LHCN-M2 (cell line): ENCODE results near the gene CD96. TPM values are rescaled to one million over a fixed set of nuclear protein-coding genes. Genes with fewer than 3 reads are reported as not detected.

ENCODE experiments used
- DNase-seq: peaks from one replicate; pipeline ENCODE4 v3.0.0-alpha.2; 2012; ENCODE audit warnings: low read depth
- total RNA-seq: library from RNA; depleted of rRNA; stranded (reverse); fragments of >200 nt; gene quantifications from 2 replicates; pipeline ENCODE4 v1.2.3, GENCODE V29; 2014

Gene CD96
- total RNA-seq, 1 experiment from 2014 or later, result 0.11 TPM

DNA sequence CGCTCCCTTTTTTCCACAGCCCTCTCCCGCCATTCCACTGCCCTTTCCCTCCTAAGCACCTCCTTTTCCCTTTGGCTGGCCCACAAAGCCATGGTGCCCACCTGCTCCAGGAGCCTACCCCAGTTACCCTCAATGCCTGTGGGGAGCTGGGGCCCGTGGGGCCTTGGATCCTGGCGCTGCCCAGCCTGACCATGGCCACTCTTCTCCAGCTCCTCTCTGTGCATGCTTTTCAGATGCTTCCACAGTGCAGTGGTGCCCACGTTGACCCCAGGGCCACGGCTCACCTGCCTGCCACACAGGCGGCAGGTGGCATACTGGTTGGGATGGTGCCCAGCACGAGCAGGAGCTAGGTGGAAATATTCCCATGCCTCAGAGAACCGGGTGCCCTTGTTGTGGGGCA is 51.7 kb downstream of the CD96 start:
- DNase-seq, result no peak

- peak; percentile 69 for DNase-seq
Measured at GRCh38 chr3:111594205-111594604, 52.2 kb downstream of the CD96 start.

DNA sequence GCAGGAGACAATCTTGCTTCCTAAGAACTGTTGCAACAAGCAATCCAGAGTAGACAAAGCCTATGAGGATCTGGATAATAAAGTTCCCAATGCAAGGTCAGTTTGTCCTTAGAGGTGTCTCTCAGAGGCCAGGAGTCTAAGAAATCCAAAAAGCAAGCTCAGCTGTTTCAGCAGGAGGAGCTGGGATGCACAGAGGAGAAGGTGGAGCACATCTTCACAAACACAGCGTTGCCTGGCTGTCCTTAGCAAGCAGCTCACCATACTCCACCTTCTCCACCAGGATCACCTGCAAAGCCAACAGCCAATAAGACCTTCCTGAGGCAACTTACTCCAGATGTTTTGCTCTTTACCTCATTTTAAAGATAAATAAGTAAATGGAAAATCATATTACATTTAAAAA is 52.8 kb downstream of the CD96 start:
- DNase-seq, result no peak

- DNase-seq, result no peak
Measured at GRCh38 chr3:111595232-111595631, 53.2 kb downstream of the CD96 start, which contains the start of gene ZBED2. TSS of gene ZBED2 (minus strand) at chr3:111595346. CDS start at chr3:111594201, 1,145 bp downstream.

DNA sequence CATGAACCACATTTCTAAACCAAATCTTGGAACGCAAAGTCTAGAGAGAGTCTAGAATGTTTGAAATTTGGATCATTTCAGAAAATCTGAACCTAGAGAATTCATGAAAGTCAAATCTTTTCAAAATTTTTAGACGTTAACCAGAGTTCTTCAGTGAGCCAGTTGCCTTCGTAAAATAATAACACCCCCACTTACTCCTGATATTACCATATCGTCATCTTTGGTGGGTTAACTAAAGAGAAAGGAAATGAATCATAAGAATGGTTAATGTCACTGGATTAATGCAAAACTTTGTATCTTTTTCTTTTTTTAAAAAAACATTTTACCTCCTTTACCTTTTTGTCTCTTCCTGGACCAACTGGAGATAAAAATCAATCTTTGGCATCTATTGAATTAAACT is 54.3 kb downstream of the CD96 start:
- DNase-seq, result no peak

GRCh38 chr3:111598139-111598538 is 56.1 kb downstream of the CD96 start:
- no peak for DNase-seq

DNA sequence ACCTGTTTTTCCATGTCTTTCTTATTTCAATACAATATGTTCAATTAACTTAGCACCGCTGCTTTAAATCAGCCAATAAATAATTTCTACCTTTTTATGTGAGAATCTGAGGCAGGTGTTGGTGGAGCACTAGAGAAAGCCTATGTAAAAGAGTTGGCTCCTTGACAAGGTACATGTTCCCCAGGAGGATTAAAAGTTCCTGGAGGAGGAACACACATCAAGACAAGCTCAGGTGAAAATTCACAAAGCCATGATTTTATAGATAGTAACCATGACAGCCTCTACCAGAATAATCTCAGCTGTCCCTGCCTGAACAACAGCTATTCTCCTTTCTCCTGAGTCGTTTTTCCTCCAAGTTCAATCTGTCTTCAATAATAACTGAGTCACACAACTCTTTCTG is 56.6 kb downstream of the CD96 start:
- DNase-seq, result no peak

- DNase-seq, result no peak
Measured at GRCh38 chr3:111601810-111602209, 59.8 kb downstream of the CD96 start.

DNA sequence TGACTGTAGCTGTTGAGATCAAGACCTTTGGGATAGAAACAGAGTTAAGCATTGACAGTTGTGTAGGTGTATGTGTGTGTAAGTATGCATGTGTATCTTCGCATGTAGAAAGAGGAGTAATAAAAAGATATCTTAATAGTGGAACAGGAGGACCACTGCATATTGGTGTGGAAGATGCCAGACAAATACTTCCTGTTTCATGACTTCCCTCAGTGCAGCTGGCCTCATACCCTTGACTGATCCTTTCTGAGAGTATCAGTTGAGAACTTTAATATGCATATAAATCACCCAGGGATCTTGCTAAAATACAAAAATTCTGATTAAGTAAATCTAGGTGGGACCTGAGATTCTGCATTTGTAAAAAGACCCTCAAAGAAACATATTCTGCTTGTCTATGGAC is 61.7 kb downstream of the CD96 start:
- DNase-seq, result no peak

GRCh38 chr3:111604119-111604518 is 62.1 kb downstream of the CD96 start:
- no peak for DNase-seq

- DNase-seq, result no peak
Measured at GRCh38 chr3:111605018-111605417, 63.0 kb downstream of the CD96 start.

DNA sequence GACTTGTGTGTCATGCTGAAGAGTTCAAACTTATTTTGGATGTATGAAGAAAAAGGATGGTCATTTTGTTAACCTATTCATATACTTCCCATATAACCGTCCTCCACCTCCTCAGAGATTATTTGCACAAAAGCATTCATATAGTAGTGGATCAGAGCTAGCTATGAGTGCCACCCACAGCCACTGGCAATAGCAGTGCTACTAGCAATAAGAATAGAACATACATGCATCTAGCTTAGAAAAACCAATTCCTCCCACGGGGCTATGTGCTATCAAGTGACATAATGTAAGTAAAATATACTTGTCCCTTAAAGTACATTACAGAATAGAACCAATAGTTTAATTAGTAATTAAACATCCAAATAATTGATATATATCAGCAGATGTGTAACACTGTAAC is 63.5 kb downstream of the CD96 start:
- DNase-seq, result no peak

DNA sequence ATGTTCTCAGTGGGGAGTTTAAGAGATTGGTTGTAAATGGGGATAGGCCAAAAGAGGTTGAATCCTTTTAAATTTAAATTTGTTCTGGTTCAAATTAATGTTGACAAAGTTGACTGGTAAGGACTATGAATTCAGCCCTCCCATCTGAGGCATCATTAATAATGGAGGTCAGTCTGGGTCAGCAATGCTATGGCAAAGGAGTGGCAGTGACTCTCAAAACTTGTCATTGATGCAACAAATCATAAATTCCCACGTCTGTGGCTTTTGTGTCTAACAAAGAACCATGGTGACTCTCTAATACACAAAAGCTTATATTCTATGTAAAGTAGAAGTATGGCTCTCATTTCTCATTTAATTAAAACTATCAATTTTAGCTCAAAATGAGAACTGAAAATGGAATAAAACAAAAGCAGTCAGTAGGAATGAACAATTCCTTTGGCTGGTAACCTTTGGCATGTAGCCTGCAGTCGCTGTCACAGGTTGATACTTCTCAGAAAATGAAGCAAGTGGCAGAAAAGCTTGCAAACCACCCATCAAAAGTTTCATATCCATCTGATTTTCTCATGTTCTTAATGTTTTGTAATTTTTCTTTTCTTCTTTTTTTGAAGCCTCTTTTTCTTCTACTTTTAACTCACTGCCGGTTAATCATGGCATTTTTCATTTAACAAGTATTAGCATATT is 65.4 kb downstream of the CD96 start:
- DNase-seq, result no peak

GRCh38 chr3:111608383-111608782 is 66.4 kb downstream of the CD96 start:
- DNase-seq, result no peak

DNA sequence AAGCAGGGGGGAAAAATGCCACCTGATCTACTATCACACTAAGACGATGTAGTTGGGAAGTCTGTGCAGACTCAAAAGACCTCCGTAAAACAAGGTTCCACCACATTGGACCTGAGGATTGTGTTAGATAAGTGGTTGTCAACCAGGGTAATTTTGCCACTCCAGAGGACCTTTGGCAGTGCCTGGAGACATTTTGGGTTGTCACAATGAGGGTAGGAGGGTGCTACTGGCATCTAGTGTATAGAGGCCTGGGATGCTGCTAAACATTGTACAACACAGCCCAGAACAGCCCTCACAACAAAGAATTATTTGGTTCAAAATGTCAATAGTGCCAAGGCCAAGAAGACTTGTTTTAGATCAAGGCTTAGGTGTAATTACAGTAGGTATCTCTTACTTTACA is 67.7 kb downstream of the CD96 start:
- no peak for DNase-seq

DNA sequence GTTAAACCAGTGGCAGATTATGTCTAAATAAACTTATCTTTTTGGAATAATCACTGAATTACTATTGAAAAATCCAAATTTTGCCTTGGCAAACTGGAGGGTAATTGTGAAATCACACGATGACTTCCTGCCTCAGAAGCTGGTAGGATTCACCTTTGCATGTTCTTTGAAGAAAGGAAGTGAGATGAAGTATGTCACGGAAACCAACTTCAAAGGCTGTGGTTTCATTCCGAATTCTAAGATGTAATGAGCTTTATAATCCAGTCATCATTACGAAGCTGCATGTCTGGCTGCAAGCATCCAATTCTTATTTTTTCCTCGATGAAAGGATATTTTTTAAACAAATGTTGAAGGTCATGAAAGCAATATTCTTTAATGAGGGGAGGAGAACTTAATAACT is 68.2 kb downstream of the CD96 start:
- no peak for DNase-seq

DNA sequence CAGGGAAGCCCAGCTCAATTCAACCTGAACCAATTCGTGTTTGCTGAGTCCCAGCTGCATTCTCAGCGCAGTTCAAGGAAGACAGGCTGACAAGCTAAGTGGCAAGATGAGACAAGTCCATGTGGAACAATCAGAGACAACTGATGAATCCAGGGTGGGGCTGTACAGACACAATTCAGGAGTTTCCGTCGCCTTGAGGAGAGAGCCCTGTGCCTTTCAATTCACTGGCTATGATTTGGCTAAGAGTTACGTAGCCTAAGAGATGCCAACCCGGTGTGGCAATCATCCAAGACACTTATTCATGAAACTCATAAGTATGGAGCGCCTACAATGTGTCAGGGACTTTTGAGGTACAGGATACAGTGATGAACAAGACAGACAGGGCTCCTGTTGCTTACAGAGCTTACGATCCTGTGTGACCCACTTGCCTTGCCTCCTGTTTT is 68.6 kb downstream of the CD96 start:
- no peak for DNase-seq

DNA sequence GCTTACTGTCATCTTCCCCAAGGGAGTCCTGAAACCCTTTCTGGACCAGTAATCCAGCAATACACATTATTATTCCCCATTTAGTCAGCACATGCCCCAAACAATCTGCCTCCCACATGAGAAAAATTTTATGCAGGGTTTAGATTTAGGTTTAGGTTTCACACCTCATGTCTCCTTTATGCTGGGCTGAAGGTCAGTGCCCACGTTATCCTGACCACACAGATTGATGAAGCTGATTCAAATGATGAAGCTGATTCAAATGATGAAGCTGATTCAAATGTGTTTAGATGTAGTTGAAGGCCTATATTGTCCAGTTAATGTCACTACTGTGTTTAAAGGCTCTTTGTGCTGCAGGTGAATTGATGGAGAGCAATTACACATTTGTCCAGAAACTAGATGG is 71.3 kb downstream of the CD96 start:
- DNase-seq, result no peak

DNA sequence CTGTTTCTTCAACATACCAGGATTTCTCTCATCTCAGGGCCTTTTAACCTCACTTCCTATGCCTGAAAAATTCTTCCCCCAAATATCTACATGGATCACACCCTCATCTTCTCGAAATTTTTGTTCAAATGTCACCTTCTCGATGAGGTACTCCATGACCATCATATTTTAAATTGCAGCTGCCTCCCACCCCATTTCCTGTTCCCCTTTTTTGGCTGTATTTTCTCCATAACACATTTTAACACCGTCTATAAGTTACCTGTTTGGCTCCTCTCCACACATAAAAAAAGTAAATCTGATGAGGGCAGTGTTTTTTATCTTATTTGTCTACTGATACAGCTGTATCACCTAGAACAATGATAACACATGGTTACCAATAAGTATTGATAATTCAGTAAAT is 73.9 kb downstream of the CD96 start:
- no peak for DNase-seq

GRCh38 chr3:111616417-111617105 is 74.6 kb downstream of the CD96 start:
- DNase-seq, result peak; percentile 52

DNA sequence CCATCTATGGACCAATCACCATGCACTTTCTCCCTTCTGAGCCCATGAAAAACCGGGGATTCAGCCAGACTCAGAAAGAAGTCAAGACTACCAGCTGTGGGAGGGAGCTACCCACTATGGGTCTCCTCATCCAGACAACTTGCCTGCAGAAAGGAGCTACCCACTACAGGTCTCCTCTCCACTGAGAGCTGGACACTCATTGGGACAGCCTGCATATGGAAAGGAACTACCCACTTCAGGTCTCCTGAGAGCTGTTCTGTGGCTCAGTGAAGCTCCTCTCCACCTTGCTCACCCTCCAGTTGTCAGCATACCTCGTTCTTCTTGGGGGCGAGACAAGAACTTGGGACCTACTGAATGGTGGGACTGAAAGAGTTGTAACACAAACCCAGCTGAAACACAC is 75.4 kb downstream of the CD96 start:
- DNase-seq, result no peak

GRCh38 chr3:111617912-111618601 is 76.1 kb downstream of the CD96 start:
- DNase-seq, result peak; percentile 20

GRCh38 chr3:111618945-111619344 is 76.9 kb downstream of the CD96 start:
- no peak for DNase-seq
